Endothelial cell (in vitro differentiated cells): ENCODE measurements around the gene SEC23A. TPM values are rescaled to one million over a fixed set of nuclear protein-coding genes. Genes with fewer than 3 reads are reported as not detected.
"Not testable (repeated sequence)": the region's sequence is repeated elsewhere in the genome, so short reads cannot be mapped to it uniquely, and the experiment has no call there.

Experiments used
- DNase-seq: peaks from one replicate; pipeline ENCODE4 v3.0.0; 2021; ENCODE audit warnings: low spot score
- H3K27ac Mint-ChIP-seq: one replicate; pipeline ENCODE4 v1.8.0; 2021; ENCODE audit warnings: mixed read lengths, inconsistent platforms; ENCODE audit not compliant: unreplicated experiment
- H3K27me3 Mint-ChIP-seq: one replicate; pipeline ENCODE4 v1.8.0; 2021; ENCODE audit warnings: mild to moderate bottlenecking, moderate library complexity, mixed read lengths, inconsistent platforms; ENCODE audit not compliant: unreplicated experiment
- H3K36me3 Mint-ChIP-seq: one replicate; pipeline ENCODE4 v1.8.0; 2021; ENCODE audit warnings: mild to moderate bottlenecking, low read depth, mixed read lengths, inconsistent platforms; ENCODE audit not compliant: unreplicated experiment
- H3K4me1 Mint-ChIP-seq: one replicate; pipeline ENCODE4 v1.8.0; 2021; ENCODE audit warnings: mild to moderate bottlenecking, mixed read lengths, inconsistent platforms; ENCODE audit not compliant: unreplicated experiment
- H3K4me3 Mint-ChIP-seq: one replicate; pipeline ENCODE4 v1.8.0; 2021; ENCODE audit warnings: mild to moderate bottlenecking, mixed read lengths, inconsistent platforms; ENCODE audit not compliant: unreplicated experiment
- H3K9me3 Mint-ChIP-seq: one replicate; pipeline ENCODE4 v1.8.0; 2021; ENCODE audit warnings: mixed read lengths, inconsistent platforms; ENCODE audit not compliant: unreplicated experiment
- total RNA-seq: library from RNA; stranded (reverse); fragmentation: NEBNext Ultra II Directional; extraction: Animal tissue kit (Norgen Biotek cat#: 25700); gene quantifications from one replicate; pipeline ENCODE4 v1.2.1, GENCODE V29; 2021; ENCODE audit not compliant: unreplicated experiment
- TF ChIP-seq, protein P1 (sequence below): fragments of 200-600 bp; sonication (generic); IDR thresholded peaks from one replicate; pipeline ENCODE4 v1.5.0; 2021; ENCODE audit warnings: antibody characterized with exemption; ENCODE audit not compliant: unreplicated experiment

SEC23A gene
- total RNA-seq, 1 donor from 2014 or later = 44.1 TPM

DNA sequence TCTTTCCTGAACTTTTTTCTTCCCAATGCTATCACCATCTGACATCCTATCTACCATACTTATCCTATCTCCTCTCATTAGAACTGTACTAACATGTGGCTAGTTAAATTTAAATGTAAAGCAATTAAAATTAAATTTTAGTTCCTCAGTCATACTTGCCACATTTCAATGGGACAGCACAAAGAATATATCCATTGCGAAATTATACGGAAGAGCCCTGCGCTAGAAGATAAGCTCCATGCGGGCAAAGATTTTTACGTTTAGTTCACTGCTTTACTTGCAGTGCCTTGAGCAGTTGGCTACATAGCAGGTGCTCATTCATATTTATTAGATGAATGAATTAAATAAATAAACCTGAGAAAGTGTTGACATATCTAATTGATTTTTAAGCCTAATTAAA, 33.1 kb downstream of the SEC23A start:
- DNase-seq = no peak
- no peaks in the 10 kb centered on the region for H3K4me1 Mint-ChIP-seq
- peaks cover 30% of the 10 kb centered on the region for H3K36me3 Mint-ChIP-seq
- H3K9me3 Mint-ChIP-seq = no peaks in the 10 kb centered on the region
- TF ChIP-seq, protein P1, sequence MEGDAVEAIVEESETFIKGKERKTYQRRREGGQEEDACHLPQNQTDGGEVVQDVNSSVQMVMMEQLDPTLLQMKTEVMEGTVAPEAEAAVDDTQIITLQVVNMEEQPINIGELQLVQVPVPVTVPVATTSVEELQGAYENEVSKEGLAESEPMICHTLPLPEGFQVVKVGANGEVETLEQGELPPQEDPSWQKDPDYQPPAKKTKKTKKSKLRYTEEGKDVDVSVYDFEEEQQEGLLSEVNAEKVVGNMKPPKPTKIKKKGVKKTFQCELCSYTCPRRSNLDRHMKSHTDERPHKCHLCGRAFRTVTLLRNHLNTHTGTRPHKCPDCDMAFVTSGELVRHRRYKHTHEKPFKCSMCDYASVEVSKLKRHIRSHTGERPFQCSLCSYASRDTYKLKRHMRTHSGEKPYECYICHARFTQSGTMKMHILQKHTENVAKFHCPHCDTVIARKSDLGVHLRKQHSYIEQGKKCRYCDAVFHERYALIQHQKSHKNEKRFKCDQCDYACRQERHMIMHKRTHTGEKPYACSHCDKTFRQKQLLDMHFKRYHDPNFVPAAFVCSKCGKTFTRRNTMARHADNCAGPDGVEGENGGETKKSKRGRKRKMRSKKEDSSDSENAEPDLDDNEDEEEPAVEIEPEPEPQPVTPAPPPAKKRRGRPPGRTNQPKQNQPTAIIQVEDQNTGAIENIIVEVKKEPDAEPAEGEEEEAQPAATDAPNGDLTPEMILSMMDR = no peak
- no peaks in the 10 kb centered on the region for H3K27me3 Mint-ChIP-seq
- H3K27ac Mint-ChIP-seq = no peak overlapping the region
- H3K4me3 Mint-ChIP-seq = no peak overlapping the region

DNA sequence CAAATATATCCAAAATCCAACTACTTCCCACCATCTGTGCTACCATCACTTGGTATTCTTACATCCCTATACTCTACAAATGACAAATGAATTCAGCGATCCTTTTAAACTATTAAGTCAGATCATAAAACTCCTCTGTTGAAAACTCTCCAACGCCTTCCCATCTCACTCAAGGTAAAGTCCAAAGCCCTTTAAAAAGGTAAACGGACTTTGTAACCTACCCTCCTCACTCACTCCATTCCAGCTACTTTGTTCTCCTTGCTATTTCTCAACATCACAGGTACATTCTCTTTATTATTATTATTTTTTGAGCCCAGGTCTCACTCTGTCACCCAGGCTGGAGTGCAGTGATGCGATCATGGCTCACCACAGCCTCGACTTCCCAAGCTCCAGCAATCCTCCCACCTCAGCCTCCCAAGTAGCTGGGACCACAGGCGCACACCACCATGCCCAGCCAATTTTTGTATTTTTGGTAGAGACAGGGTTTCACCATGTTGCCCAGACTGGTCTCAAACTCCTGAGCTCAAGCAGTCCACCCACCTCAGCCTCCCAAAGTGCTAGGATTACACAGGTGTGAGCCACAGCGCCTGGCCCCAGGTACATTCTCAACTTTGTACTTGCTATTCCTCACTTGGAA, 33.7 kb downstream of the SEC23A start:
- DNase-seq, H3K4me1 Mint-ChIP-seq, H3K9me3 Mint-ChIP-seq, H3K27me3 Mint-ChIP-seq, H3K4me3 Mint-ChIP-seq, H3K27ac Mint-ChIP-seq: not testable (repeated sequence)
- peaks cover 32% of the 10 kb centered on the region for H3K36me3 Mint-ChIP-seq

DNA sequence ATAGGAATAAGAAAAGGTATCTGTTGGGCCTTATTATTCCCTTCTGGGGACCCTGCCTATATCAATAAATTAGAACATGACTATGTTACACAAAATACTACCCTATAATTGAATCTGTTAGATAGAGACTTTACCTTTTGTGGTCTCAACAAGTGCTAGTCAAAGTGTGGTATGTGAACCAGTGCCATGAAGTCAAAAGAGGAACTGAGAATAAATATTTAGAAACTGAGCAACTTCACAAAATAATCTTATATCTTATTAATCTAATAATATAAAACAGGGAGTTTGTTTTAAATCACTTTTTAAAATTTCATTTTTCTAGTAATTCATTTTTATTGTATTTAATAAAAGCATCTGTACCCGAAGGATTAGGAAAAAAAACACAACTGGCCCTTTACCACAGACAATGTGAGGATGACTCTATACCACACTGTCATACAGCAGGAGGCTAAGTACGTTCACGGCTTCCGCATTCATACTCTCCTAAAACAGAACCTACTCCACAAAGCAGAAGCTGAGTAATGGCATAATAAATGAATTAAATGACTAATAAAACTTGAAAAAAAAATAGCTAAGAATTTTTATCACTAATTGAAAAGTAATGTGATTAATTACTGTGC, 42.1 kb downstream of the SEC23A start:
- Mint-ChIP-seq H3K9me3 (peaks cover 3% of the 10 kb centered on the region), H3K27ac (no peak overlapping the region), H3K4me3 (peak overlapping the region; percentile 47), H3K36me3 (peaks cover 52% of the 10 kb centered on the region), H3K4me1 (no peaks in the 10 kb centered on the region), H3K27me3 (no peaks in the 10 kb centered on the region)
- TF ChIP-seq, protein P1 = no peak
- no peak for DNase-seq

DNA sequence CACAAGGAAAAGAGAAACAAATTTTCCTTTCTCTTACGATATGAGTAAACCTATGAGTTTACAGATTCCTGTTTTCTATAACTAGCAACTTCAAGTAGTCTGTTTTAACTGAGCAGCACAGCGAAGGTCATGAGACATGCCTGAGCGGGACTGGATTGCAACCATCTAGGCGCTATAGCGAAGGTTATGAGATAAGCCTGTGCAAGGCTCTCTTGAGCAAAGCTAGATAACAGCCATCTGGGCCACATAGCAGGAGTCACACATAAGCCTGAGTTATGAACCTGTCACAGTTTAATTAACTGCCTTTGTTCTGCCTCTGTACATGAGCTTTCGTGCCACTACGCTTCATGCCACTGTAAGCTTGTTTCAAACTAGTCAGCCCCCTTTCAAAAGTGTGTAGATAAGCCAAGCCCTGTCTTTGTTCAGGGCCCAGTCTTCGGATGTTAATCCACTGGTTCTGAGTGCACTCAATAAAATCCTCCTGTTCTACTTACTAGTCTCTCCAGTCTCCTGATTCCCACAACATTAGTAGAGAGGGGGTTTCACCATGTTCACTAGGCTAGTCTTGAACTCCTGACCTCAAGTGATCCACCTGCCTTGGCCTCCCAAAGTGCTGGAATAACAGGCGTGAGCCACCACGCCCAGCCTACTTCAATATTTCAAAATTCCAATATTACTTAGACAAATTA, 47.1 kb downstream of the SEC23A start:
- no peak for DNase-seq
- Mint-ChIP-seq H3K4me1 (no peaks in the 10 kb centered on the region), H3K9me3 (peaks cover 5% of the 10 kb centered on the region), H3K4me3 (peak overlapping the region; percentile 56), H3K27ac (no peak overlapping the region), H3K36me3 (peaks cover 64% of the 10 kb centered on the region), H3K27me3 (no peaks in the 10 kb centered on the region)
- TF ChIP-seq, protein P1 = no peak

DNA sequence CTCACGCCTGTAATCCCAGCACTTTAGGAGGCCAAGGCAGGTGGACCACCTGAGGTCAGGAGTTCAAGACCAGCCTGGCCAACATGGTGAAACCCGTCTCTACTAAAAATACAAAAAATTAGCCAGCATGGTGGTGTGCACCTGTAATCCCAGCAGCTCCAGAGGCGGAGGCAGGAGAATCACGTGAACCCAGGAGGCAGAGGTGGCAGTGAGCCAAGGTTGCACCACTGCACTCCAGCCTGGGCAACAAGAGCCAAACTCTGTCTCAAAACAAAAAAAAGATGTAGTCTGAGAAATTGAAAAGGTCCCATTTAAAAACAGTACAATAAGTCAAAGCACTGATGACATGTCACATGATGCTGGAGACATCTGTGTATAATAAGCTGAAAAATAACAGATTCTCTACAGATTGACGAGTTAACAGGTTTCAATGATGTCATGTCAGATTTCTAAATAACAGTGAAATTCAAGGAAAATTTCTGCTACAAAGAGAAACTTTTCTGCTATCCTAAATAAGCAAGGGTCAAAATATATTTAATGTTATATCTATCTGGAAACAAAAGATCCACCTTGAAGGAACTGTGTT, 50.1 kb downstream of the SEC23A start:
- not testable (repeated sequence) for H3K27me3 Mint-ChIP-seq, H3K4me1 Mint-ChIP-seq, H3K4me3 Mint-ChIP-seq, DNase-seq, H3K9me3 Mint-ChIP-seq, H3K27ac Mint-ChIP-seq
- peaks cover 49% of the 10 kb centered on the region for H3K36me3 Mint-ChIP-seq

DNA sequence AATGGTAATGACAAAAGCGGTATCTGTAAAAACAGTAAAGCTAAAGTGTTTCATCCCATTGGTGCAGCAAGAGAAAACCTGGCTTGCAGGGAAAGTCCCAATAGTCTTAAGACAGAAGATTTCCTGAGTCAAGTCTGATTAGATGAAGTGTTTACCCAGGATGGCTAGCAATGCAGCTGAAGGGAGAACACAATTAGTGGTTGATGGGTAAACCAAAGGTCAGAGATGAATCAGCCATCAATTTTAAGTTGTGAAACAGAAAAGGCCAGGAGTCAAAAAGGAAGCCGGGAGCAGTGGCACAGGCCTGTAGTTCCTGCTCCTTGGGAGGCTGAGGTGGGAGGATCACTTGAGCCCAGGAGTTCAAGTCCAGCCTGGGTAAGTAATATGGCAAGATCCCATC, 52.6 kb downstream of the SEC23A start:
- no peak overlapping the region for H3K4me3 Mint-ChIP-seq
- H3K27me3 Mint-ChIP-seq = no peaks in the 10 kb centered on the region
- no peaks in the 10 kb centered on the region for H3K9me3 Mint-ChIP-seq
- H3K27ac Mint-ChIP-seq = no peak overlapping the region
- TF ChIP-seq, protein P1 = no peak
- peaks cover 51% of the 10 kb centered on the region for H3K36me3 Mint-ChIP-seq
- no peaks in the 10 kb centered on the region for H3K4me1 Mint-ChIP-seq
- DNase-seq = no peak

DNA sequence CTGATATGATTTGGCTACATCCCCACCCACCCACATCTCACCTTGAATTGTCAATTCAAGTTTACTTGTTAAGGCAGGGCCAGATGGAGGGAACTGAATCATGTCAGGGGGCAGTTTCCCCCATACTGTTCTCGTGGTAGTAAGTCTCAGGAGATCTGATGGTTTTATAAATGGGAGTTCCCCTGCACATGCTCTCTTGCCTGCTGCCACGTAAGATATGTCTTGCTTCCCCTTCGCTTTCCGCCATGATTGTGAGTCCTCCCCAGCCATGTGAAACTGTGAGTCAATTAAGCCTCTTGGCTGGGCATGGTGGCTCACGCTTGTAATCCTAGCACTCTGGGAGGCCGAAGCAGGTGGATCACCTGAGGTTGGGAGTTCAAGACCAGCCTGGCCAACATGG, 57.1 kb downstream of the SEC23A start:
- not testable (repeated sequence) for H3K27me3 Mint-ChIP-seq, H3K4me3 Mint-ChIP-seq, H3K4me1 Mint-ChIP-seq, H3K9me3 Mint-ChIP-seq, DNase-seq, H3K27ac Mint-ChIP-seq
- H3K36me3 Mint-ChIP-seq = peaks cover 22% of the 10 kb centered on the region
